HG03064 (cell line): ENCODE results near the gene EIF4ENIF1.
"Not testable (repeated sequence)": the region's sequence is repeated elsewhere in the genome, so short reads cannot be mapped to it uniquely, and the experiment has no call there.

Experiments used
- ATAC-seq: cut with Tn5 transposase; IDR thresholded peaks from one replicate; pipeline ENCODE4 v1.9.1; 2021; ENCODE audit warnings: low read depth; ENCODE audit not compliant: unreplicated experiment

Gene EIF4ENIF1

DNA sequence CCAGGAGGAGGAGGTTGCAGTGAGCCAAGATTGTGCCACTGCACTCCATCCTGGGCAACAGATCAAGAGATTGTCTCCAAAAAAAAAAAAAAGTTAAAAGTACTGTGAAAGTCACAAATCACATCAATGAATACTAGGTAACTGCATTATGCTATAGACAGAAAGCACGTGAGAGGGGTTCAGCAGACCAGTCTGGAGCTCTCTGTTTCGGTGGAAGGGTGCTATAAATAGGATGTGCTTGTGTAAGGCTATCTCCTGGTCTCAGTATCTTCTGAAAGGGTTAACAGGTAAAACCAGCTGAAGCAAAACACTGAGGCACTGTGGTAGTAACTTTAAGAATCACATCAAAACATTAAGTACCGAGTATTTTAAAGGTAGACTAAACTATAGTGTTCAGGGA, 43.4 kb downstream of the EIF4ENIF1 start:
- no peak for ATAC-seq

DNA sequence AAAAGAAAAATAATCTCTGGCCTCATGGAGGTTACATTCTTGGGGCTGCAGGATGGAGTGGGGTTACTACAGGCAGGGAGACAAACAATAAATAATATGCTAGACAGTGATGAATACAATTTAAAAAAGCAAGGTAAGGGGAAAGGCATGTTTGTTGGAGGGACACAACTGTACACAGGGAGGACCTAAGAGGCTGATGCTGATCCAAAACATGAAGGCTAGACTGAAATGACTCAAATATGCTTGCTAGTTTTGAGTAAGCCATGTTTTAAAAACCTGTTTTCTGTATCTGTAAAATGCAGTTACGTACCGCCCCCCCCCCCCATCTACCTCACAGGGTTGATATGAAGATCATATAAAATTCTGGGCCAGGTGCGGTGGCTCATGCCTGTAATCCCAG, 44.0 kb downstream of the EIF4ENIF1 start:
- no peak for ATAC-seq

DNA sequence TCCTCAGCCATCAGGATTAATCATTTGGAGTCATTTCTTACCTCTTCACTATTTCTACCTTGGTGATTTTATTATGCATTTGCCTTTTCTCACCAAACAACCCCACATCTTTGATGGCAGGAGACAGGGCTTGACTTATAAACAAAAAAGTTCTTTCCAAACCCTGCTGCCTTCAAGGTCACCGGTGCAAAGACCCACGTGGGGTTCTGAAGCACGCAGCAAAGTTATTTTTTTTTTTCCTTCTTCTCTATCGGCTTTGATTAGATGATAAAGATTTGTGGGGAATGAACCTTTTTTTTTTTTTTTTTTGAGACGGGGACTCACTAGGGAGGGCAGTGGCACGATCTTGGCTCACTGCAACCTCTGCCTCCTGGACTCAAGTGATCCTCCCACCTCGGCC, 46.1 kb downstream of the EIF4ENIF1 start:
- ATAC-seq: no peak

DNA sequence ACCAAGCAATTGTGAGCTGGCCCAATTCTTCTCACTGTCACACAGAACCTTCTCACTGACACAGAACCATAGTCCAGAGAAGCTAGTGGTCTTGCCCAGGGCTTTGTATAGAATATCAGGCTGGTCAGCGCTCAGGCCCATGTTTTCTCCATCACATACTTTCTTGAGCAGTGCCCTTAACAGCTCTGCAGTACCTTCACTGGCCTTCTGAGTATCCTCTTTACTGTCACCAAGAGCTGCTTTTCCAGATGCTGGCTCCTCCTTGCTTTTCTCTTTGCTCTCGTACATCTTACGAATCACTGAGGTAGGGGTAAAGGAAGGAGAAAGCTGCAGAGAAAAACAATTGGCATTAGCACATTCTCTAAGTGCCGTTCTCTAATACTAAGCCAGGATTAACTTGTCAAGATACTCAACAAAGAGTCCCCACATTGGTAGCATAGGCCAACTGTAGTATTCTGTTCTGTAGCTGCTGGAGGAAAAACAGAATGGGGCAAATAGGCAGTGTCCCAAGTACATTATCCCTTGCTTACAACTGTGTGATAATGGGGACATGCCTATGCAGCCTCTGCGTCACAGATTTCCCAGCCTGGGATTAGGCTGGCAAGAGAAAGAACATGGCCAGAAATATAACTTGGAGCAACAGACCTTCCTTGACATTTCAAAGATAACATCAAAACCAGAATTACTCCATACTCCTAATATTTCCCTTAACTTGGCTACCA, 46.7 kb downstream of the EIF4ENIF1 start:
- no peak for ATAC-seq

DNA sequence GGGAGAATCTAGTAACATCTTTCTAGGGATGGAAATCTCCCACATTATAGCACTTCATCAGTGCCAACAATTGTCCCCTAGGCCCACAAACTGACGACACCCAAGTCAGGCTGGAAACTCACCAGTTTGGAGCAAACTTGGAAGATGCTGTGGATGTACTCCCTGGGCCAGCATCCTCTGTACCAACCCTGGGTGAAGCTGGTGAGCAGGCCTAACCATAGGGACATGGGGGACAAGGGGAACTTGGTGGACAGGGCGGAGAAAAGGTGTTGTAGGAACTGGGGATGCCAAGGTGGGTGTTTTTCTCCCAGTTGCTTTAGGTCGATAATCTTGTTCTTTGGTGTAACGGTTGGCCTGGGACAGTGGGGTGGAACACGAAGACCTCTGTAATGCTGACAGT, 48.0 kb downstream of the EIF4ENIF1 start:
- no peak for ATAC-seq

DNA sequence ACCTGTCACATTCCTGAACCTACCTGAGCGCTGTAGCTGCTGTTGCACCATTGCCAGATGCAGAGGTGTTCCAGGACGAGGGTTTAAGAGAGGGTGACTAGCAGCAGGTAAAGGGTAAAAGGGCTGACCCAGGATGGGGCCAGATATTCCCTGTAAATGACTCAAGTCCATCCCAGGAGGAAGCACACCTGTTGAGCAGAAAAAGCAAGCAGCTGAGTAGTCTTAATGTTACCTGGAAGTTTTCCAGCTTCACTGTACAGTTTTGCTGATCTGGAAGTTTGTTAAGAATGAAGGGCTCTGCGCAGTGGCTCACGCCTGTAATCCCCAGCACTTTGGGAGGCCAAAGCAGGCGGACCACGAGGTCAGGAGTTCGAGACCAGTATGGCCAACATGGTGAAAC, 49.0 kb downstream of the EIF4ENIF1 start:
- ATAC-seq: no peak

DNA sequence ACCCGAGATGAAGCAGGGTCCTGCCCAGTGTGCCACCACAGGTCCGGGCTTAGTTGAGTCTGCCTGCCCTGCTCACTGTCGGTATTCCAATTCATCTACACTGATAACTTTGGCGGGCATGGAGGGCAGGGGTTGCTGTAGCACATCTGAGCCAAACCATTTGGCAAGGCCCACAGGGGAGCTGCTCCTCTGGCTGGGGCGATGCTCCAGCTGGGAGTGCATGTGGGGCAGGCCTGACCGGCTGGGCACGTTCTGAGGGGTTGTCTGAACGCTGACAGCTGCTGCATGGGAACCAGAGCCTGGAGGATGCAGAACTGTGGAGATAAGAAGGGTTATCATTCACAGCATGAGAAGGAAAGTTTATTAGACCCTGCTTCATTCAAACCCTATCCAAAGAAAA, 49.8 kb downstream of the EIF4ENIF1 start:
- no peak for ATAC-seq

DNA sequence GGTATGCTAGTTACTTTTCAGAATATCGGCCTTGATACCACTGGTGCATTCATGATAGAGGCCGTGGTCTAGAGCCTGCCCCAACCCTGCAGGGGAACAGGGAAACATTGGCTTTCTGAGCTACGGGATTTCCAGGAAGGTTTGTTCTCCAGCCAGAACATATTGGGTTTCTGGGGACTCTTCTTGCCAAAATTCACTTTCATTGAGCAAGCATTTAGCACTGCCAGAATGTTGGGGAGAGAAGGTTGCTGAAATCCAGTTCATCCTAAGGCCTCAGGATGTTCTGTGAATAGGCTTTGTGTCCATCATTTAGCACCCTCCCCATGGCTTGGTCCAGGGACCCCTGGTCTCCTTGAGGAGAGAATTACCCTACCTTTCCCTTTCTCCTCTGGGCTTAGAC, 53.5 kb downstream of the EIF4ENIF1 start:
- ATAC-seq: no peak

DNA sequence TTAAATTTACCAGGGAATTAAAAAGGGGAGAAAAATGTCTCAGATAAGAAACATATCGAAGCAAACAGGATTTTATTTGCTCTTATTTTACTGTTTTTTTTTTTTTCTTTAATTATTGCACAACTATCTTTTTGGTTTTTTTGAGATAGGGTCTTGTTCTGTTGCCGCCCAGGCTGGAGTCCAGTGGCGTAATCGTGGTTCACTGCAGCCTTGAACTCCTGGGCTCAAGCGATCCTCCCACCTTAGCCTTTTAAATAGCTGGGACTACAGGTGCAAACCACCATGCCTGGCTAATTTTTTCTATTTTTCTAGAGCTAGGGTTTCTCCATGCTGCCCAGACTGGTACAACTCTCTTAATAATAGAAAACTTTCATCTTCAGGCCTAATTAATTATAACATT, 57.7 kb downstream of the EIF4ENIF1 start:
- ATAC-seq: no peak

DNA sequence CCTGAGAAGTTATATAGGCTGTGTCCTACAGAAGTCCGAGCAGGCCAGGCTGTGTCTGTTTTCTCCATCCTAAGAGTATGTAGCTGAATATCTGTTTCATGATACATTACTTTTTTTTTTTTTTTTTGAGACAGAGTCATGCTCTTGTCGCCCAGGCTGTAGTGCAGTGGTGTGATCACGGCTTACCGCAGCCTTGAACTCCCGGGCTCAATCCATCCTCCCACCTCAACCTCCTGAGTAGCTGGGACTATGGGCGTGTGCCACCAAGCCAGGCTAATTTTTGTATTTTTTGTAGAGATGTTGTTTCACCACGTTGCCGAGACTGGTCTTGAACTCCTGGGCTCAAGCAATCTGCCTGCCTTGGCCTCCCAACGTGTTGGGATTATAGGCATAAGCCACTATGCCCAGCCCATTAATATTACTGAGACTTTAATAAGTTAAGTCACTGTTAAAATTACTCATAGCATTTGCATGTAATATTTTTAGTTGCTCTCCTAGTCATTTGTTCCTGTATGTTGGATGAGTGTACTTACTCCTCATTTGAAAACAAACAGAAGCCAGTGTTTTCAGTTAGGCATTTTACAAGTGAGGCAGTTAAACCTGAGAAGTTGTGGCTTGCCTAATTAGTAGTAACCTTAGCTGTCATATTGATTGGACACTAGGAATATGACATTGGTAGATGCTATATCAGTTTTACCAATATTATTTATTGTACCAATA, 64.2 kb downstream of the EIF4ENIF1 start:
- ATAC-seq: no peak

DNA sequence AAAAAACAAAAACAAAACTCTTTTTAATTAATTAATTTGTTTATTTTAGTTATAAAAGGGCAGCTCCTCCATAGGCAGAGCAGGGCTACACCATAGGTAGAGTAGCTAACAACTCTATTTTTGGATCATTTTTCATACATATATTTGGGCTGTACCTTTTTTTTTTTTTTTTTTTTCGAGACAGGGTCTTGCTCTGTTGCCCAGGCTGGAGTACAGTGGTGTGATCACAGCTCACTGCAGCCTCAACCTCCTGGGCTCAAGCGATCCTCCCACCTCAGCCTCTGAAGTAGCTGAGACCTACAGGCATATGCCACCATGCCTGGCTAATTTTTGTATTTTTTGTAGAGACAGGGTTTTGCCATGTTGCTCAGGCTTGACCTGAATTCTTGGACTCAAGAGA, 87.3 kb downstream of the EIF4ENIF1 start:
- not testable (repeated sequence) for ATAC-seq

DNA sequence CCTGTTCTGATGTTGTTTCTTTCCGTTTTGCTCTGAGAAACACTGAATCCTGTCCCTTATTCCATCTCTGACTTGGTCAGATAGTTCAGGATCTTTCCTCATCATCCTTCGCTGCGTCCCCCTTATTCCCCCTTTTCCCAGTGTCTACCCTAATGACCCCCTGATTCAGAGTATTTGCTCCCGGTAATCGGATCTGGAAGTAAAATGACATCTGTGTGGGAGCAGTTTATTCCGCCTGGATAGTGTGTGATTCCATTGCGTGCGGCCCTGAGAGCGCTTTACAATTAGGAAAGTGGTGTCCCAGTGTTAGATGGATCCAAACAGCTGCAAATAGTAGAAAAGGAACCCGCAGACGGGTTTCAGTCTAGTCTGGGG, 89.6 kb downstream of the EIF4ENIF1 start:
- ATAC-seq: no peak

DNA sequence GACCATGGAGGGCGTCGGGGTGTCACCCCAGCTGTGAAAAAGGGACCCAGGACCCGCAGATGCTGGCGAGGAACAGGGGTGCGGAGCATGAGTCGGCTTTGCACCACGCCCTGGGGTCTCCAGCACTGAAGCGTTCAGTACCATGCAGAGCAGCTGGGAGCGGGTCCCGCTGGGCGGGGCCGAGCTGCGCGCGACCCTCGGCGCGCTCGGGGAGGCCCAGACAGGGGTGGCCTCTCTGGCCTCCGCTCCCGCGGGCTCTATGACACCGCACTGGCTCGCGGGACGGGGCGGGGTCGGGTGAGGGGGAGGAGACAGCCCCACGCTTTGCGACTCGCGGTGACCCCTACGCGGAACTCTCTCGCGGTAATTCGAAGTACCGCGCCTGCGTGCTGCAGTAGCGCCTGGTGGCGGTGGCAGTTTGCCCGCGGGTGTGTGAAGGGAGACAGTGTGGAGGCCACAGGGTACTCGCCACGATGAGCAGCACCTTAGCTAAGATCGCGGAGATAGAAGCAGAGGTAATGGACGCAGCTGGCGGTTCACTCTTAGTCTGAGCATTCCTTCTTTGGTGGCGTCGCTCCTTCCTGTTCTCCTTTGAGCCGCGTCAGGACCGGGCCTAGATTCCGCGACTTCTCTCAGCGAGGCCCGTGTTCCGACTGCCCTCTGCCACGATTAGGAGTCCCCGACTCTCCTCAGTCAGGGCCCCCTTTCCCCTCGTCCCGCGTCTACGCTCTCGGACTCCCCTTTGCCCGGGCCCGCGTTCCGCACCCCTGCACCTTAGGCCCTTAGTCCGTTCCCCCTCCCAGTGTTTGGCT, 90.2 kb downstream of the EIF4ENIF1 start, which contains the start of gene DRG1:
DRG1 (plus strand) TSS at position 394 of the 812 bp plus-strand sequence; CDS start at position 474, 80 bp downstream.
- peak; percentile 91 for ATAC-seq

DNA sequence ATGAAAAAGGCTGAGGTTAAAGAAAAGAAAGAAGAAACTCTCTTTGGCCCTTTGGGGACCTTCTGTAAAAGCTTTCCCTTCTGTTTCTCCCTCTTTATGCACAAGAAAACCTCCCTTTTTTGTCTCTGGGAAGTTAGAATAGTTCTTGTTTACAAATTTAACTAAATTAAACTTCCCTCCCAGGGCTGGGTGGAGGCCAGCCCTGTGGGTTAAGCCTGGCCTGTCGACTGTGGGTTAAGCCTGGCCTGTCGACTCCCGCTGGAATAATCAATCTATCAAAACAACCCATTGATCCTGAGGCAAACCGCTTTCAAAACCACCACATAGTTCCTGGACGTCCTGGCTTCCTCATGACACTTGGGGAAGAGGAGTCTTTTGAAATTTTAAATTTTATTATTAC, 91.4 kb downstream of the EIF4ENIF1 start:
- no peak for ATAC-seq

DNA sequence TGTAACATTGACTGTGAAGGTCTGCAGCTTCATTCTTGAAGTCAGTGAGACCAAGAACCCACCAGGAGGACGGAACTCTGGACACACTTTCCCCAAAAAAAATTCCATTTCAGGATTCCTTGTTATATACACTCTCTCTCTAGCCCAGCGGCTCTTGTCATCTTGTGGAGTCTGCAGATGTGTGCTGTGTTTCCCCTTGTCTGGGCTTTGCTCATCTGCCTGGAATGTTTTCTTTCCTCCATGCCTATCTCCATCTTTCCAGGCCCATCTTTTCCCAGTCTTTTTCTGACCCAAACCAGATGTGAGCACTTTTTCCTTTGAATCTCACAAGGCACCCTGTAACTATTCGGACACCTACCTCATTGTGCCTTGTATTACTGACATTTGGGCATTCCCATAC, 95.3 kb downstream of the EIF4ENIF1 start:
- no peak for ATAC-seq

DNA sequence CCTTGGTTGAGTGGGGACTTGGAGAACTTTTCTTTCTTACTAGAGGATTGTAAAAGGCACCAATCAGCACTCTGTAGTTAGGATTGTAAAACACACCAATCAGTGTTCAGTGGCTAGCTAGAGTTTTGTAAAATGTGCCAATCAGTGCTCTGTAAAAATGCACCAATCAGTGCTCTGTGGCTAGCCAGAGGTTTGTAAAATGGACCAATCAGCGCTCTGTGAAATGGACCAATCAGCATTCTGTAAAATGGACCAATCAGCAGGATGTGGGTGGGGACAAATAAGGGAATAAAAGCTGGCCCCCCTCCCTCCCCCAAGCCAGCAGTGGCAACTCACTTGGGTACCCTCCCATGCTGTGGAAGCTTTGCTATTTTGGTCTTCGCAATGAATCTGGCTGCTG, 95.7 kb downstream of the EIF4ENIF1 start:
- ATAC-seq: no peak
